ENCODE data around the gene DGKD.

DGKD gene

GRCh38 chr2:233436691-233437438, 82.6 kb downstream of the DGKD start:
- Histone ChIP-seq H3K9me2 (replicated peaks; ENCODE audit: insufficient read depth, low read length) (no peaks in the 10 kb centered on the region), H3K79me2 (ENCODE audit: insufficient read depth, low read length) (no peaks in the 10 kb centered on the region), H3K4me2 (ENCODE audit: low read depth, low read length, poor library complexity, severe bottlenecking) (no peak overlapping the region), H3K9ac (ENCODE audit: low read length) (no peak overlapping the region), H3K27me3 (ENCODE audit: low read length) (no peaks in the 10 kb centered on the region), H3K27ac (ENCODE audit: low read depth, low read length) (no peak overlapping the region), H4K20me1 (ENCODE audit: low read depth, low read length) (no peaks in the 10 kb centered on the region), H3F3A (ENCODE audit: insufficient read depth) (no peaks in the 10 kb centered on the region), H3K36me3 (ENCODE audit: low read length) (no peaks in the 10 kb centered on the region), H3K4me3 (ENCODE audit: insufficient read depth, low read length, poor library complexity, severe bottlenecking) (no peak overlapping the region), H3K9me3 (ENCODE audit: insufficient read depth, low read length) (no peaks in the 10 kb centered on the region), H2AFZ (ENCODE audit: low read depth, low read length, severe bottlenecking) (no peak overlapping the region)
- TF ChIP-seq EZH2phosphoT487 (conservative IDR thresholded peaks at IDR 0.05; ENCODE audit: low read length) = no peak

- H3F3A ChIP-seq (ENCODE audit: insufficient read depth) = no peaks in the 10 kb centered on the region
- no peaks in the 10 kb centered on the region for H3K9me2 ChIP-seq (replicated peaks; ENCODE audit: insufficient read depth, low read length)
- no peaks in the 10 kb centered on the region for H3K79me2 ChIP-seq (ENCODE audit: insufficient read depth, low read length)
- no peak overlapping the region for H3K27ac ChIP-seq (ENCODE audit: low read depth, low read length)
- H3K4me2 ChIP-seq (ENCODE audit: low read depth, low read length, poor library complexity, severe bottlenecking) = no peak overlapping the region
- H3K9ac ChIP-seq (ENCODE audit: low read length) = no peak overlapping the region
- TF ChIP-seq EZH2phosphoT487 (conservative IDR thresholded peaks at IDR 0.05; ENCODE audit: low read length) = no peak
- no peak for TF ChIP-seq CTCF (IDR thresholded peaks at IDR 0.05; ENCODE audit: insufficient read depth, low read length, poor library complexity, severe bottlenecking)
- H3K36me3 ChIP-seq (ENCODE audit: low read length) = no peaks in the 10 kb centered on the region
- H3K27me3 ChIP-seq (ENCODE audit: low read length) = no peaks in the 10 kb centered on the region
- H2AFZ ChIP-seq (ENCODE audit: low read depth, low read length, severe bottlenecking) = no peak overlapping the region
- no peak overlapping the region for H3K4me3 ChIP-seq (ENCODE audit: insufficient read depth, low read length, poor library complexity, severe bottlenecking)
- no peaks in the 10 kb centered on the region for H3K9me3 ChIP-seq (ENCODE audit: insufficient read depth, low read length)
- H4K20me1 ChIP-seq (ENCODE audit: low read depth, low read length) = no peaks in the 10 kb centered on the region
These were observed 83.2 kb downstream of the DGKD start for GRCh38 chr2:233437439-233437955.

- H3K9me3 ChIP-seq (ENCODE audit: insufficient read depth, low read length) = no peaks in the 10 kb centered on the region
- no peaks in the 10 kb centered on the region for H3K36me3 ChIP-seq (ENCODE audit: low read length)
- H3K9ac ChIP-seq (ENCODE audit: low read length) = no peak overlapping the region
- H3K4me2 ChIP-seq (ENCODE audit: low read depth, low read length, poor library complexity, severe bottlenecking) = no peak overlapping the region
- TF ChIP-seq EZH2phosphoT487 (conservative IDR thresholded peaks at IDR 0.05; ENCODE audit: low read length) (no peak), CTCF (IDR thresholded peaks at IDR 0.05; ENCODE audit: insufficient read depth, low read length, poor library complexity, severe bottlenecking) (no peak)
- no peak overlapping the region for H3K27ac ChIP-seq (ENCODE audit: low read depth, low read length)
- H2AFZ ChIP-seq (ENCODE audit: low read depth, low read length, severe bottlenecking) = no peak overlapping the region
- H3F3A ChIP-seq (ENCODE audit: insufficient read depth) = no peaks in the 10 kb centered on the region
- H3K79me2 ChIP-seq (ENCODE audit: insufficient read depth, low read length) = no peaks in the 10 kb centered on the region
- no peaks in the 10 kb centered on the region for H3K9me2 ChIP-seq (replicated peaks; ENCODE audit: insufficient read depth, low read length)
- no peak overlapping the region for H3K4me3 ChIP-seq (ENCODE audit: insufficient read depth, low read length, poor library complexity, severe bottlenecking)
- H4K20me1 ChIP-seq (ENCODE audit: low read depth, low read length) = no peaks in the 10 kb centered on the region
- H3K27me3 ChIP-seq (ENCODE audit: low read length) = no peaks in the 10 kb centered on the region
These were observed 84.4 kb downstream of the DGKD start for GRCh38 chr2:233438573-233439147.

GRCh38 chr2:233439191-233439590, 84.9 kb downstream of the DGKD start:
- H3F3A ChIP-seq (ENCODE audit: insufficient read depth) = no peaks in the 10 kb centered on the region
- H4K20me1 ChIP-seq (ENCODE audit: low read depth, low read length) = no peaks in the 10 kb centered on the region

More at GRCh38 chr2:233439191-233439590, 84.9 kb downstream of the DGKD start:
- H2AFZ ChIP-seq (ENCODE audit: low read depth, low read length, severe bottlenecking) = no peak overlapping the region
- no peaks in the 10 kb centered on the region for H3K27me3 ChIP-seq (ENCODE audit: low read length)
- TF ChIP-seq CTCF (IDR thresholded peaks at IDR 0.05; ENCODE audit: insufficient read depth, low read length, poor library complexity, severe bottlenecking) = no peak
- no peak overlapping the region for H3K27ac ChIP-seq (ENCODE audit: low read depth, low read length)
- no peaks in the 10 kb centered on the region for H3K9me2 ChIP-seq (replicated peaks; ENCODE audit: insufficient read depth, low read length)
- H3K9ac ChIP-seq (ENCODE audit: low read length) = no peak overlapping the region
- no peaks in the 10 kb centered on the region for H3K79me2 ChIP-seq (ENCODE audit: insufficient read depth, low read length)
- H3K4me3 ChIP-seq (ENCODE audit: insufficient read depth, low read length, poor library complexity, severe bottlenecking) = no peak overlapping the region
- H3K4me2 ChIP-seq (ENCODE audit: low read depth, low read length, poor library complexity, severe bottlenecking) = no peak overlapping the region
- no peaks in the 10 kb centered on the region for H3K9me3 ChIP-seq (ENCODE audit: insufficient read depth, low read length)
- no peaks in the 10 kb centered on the region for H3K36me3 ChIP-seq (ENCODE audit: low read length)
